ENCODE measurements around the gene ITK.

- no peak for TF ChIP-seq CTCF (IDR thresholded peaks at IDR 0.05)
- no peak for TF ChIP-seq POLR2A (IDR thresholded peaks at IDR 0.05)
These were observed 52.9 kb downstream of the ITK start for GRCh38 chr5:157233515-157233914.
